Fibroblast of the aortic adventitia (primary cell): Measurements from ENCODE around the gene KCNQ4. TPM values are rescaled to one million over a fixed set of nuclear protein-coding genes. Genes with fewer than 3 reads are reported as not detected.

ENCODE experiments used
- DNase-seq: peaks from one replicate; pipeline ENCODE4 v3.0.0-alpha.2; 2010; ENCODE audit warnings: low read depth
- H3K4me3 ChIP-seq: 2 replicates; pipeline ENCODE4 v1.5.1; 2011; ENCODE audit warnings: low read depth, mild to moderate bottlenecking, control low read depth, low read length, moderate library complexity
- CTCF ChIP-seq: IDR thresholded peaks from 2 replicates; pipeline ENCODE4 v1.5.1; 2011; ENCODE audit warnings: mild to moderate bottlenecking, low read length, control low read depth, inconsistent platforms; ENCODE audit not compliant: insufficient read depth
- total RNA-seq: library from RNA; depleted of rRNA; stranded (reverse); fragments of >200 nt; gene quantifications from 2 replicates; pipeline ENCODE4 v1.2.3, GENCODE V29; 2012; ENCODE audit warnings: low replicate concordance

Gene KCNQ4
- total RNA-seq, 1 donor = not detected

- no peak for DNase-seq
- no peak overlapping the region for H3K4me3 ChIP-seq
- TF ChIP-seq CTCF = no peak
Observed at GRCh38 chr1:40740997-40741736, 42.4 kb upstream of the KCNQ4 start.

GRCh38 chr1:40742363-40743061, 41.1 kb upstream of the KCNQ4 start:
- DNase-seq = no peak
- no peak overlapping the region for H3K4me3 ChIP-seq
- TF ChIP-seq CTCF = no peak

- DNase-seq = no peak
- no peak overlapping the region for H3K4me3 ChIP-seq
- TF ChIP-seq CTCF = no peak
Observed at GRCh38 chr1:40743452-40743851, 40.1 kb upstream of the KCNQ4 start.

- DNase-seq = no peak
- no peak overlapping the region for H3K4me3 ChIP-seq
- no peak for TF ChIP-seq CTCF
Observed at GRCh38 chr1:40743860-40744259, 39.7 kb upstream of the KCNQ4 start.

- TF ChIP-seq CTCF = no peak
- no peak overlapping the region for H3K4me3 ChIP-seq
- peak; percentile 58 for DNase-seq
Observed at GRCh38 chr1:40745176-40745575, 38.4 kb upstream of the KCNQ4 start.

GRCh38 chr1:40746344-40747090, 37.1 kb upstream of the KCNQ4 start:
- no peak for DNase-seq
- TF ChIP-seq CTCF = no peak
- H3K4me3 ChIP-seq = no peak overlapping the region
